Activated CD4-positive, alpha-beta memory T cell treated with anti-CD3 and anti-CD28 coated beads for 36 hours (primary cell): ENCODE measurements around the gene NHLRC2. TPM values are rescaled to one million over a fixed set of nuclear protein-coding genes. Genes with fewer than 3 reads are reported as not detected.

Source experiments
- CTCF ChIA-PET: fragments of 350-600 bp; sonication (Branson Sonifier 250); formaldehyde crosslinking; loops from one replicate; lab custom pipeline; 2021; ENCODE audit warnings: antibody characterized with exemption, inconsistent platforms; lab: Charles Lee
- POLR2A ChIA-PET: fragments of 350-600 bp; sonication (Branson Sonifier 250); formaldehyde crosslinking; loops from one replicate; lab custom pipeline; 2021; ENCODE audit warnings: antibody characterized with exemption; lab: Charles Lee
- DNase-seq: peaks from one replicate; pipeline ENCODE4 v3.0.0-alpha.2; 2020
- H3K27ac Mint-ChIP-seq: one replicate; pipeline ENCODE4 v1.8.0; 2021; ENCODE audit warnings: mixed read lengths
- H3K27me3 Mint-ChIP-seq: one replicate; pipeline ENCODE4 v1.8.0; 2021; ENCODE audit warnings: mixed read lengths
- H3K36me3 Mint-ChIP-seq: one replicate; pipeline ENCODE4 v1.8.0; 2021; ENCODE audit warnings: mixed read lengths
- H3K4me1 Mint-ChIP-seq: one replicate; pipeline ENCODE4 v1.8.0; 2021; ENCODE audit warnings: low read depth, mixed read lengths
- H3K4me3 Mint-ChIP-seq: one replicate; pipeline ENCODE4 v1.8.0; 2021; ENCODE audit warnings: mild to moderate bottlenecking, mixed read lengths
- H3K9me3 Mint-ChIP-seq: one replicate; pipeline ENCODE4 v1.8.0; 2021; ENCODE audit warnings: mixed read lengths
- intact Hi-C: fragments of 100-400 bp; cut with micrococcal nuclease; formaldehyde crosslinking; loops from one replicate; pipeline ENCODE4 v1.15.1; 2023
- total RNA-seq, 2 experiments: library from RNA; stranded (reverse); gene quantifications; one replicate each; pipeline ENCODE4 v1.2.3, GENCODE V29; 2021

Gene NHLRC2
- total RNA-seq, 2 experiments from 2014 or later: 21.8 to 23.7 TPM

DNA sequence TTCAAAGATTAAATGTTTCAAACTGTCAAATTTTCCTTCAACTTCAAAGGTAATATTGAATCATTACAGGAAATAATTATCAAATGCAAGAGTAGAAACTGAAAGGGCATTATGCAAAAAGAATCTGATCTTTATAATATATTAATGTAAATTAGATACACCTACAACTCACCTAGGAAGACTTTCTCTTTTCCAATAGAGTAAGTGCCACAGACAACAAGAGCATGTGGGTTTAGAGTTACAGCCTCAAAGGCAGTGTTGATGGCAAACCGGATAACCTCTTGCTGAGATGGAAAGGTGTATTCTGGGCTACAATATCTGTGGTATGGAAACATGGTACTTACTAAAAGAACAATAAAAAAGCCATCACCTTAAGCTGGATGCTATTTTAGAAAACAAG is 12.3 kb upstream of the NHLRC2 start:
- ChIA-PET CTCF (no interaction called here), POLR2A (no interaction called here)
- DNase-seq: no peak
- no peak overlapping the region for H3K27ac Mint-ChIP-seq
- H3K9me3 Mint-ChIP-seq: no peaks in the 10 kb centered on the region
- no peak overlapping the region for H3K4me3 Mint-ChIP-seq
- intact Hi-C loops: no loop called here
- peaks cover 6% of the 10 kb centered on the region for H3K4me1 Mint-ChIP-seq
- H3K27me3 Mint-ChIP-seq: no peaks in the 10 kb centered on the region
- peaks cover 38% of the 10 kb centered on the region for H3K36me3 Mint-ChIP-seq

DNA sequence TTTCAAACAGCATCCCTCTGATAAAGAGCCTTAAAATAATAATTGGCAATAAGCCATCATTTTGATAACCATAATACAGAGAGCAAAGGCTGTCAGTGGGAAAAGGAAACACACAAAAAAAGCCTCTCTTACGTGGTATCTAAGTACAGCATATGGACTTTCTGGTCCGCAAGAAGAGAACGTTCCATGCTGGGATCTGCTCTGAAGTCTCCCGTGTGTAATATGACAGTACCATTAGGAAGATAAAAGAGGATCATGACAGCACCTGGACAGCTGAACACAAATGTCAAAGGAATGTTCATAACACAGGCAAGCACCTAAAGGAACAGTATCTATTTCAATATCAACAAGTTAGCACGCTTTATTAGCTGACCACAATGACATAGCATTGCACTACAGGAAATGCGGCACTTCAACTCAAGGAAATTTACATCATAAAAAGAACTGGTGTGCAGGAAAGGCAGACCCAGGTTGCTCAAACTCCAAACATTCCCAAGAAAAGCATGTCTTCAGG is 10.4 kb upstream of the NHLRC2 start:
- CTCF ChIA-PET: interaction anchor here (0.6 to 1.2 kb wide), 2 partner anchors 165 to 772 kb away, joined by 3 read pairs; no protein-coding TSS in a partner anchor

DNA sequence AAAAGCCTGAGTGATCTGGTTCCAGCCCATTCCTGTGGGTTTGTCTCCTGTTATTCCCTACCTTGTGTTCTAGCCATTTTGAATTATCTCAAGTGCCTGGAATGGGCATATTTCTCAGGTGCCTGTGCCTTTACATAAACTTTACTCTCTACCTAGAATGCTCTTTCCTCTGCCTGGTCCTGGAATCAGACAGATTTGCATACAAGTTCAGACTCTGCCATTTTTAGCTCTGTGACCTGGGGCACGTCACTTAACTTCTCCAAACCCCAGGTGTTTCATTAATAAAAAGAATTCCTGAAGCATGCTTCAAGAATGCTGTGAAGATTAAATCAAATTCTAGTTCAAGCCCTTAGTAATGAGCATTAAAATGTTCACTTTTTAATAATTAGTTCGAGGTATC is 8.4 kb upstream of the NHLRC2 start:
- Mint-ChIP-seq H3K4me1 (peaks cover 22% of the 10 kb centered on the region), H3K36me3 (peaks cover 32% of the 10 kb centered on the region), H3K4me3 (no peak overlapping the region), H3K27me3 (no peaks in the 10 kb centered on the region), H3K27ac (no peak overlapping the region), H3K9me3 (no peaks in the 10 kb centered on the region)
- ChIA-PET POLR2A (no interaction called here), CTCF (no interaction called here)
- intact Hi-C loops: no loop called here
- DNase-seq: no peak

More for the DNA sequence above, 10.4 kb upstream of the NHLRC2 start:
- no peak overlapping the region for H3K4me3 Mint-ChIP-seq
- H3K27ac Mint-ChIP-seq: no peak overlapping the region
- DNase-seq: no peak
- no peaks in the 10 kb centered on the region for H3K9me3 Mint-ChIP-seq
- no peaks in the 10 kb centered on the region for H3K27me3 Mint-ChIP-seq
- intact Hi-C loops: no loop called here
- POLR2A ChIA-PET: no interaction called here
- H3K36me3 Mint-ChIP-seq: peaks cover 34% of the 10 kb centered on the region
- peaks cover 11% of the 10 kb centered on the region for H3K4me1 Mint-ChIP-seq

DNA sequence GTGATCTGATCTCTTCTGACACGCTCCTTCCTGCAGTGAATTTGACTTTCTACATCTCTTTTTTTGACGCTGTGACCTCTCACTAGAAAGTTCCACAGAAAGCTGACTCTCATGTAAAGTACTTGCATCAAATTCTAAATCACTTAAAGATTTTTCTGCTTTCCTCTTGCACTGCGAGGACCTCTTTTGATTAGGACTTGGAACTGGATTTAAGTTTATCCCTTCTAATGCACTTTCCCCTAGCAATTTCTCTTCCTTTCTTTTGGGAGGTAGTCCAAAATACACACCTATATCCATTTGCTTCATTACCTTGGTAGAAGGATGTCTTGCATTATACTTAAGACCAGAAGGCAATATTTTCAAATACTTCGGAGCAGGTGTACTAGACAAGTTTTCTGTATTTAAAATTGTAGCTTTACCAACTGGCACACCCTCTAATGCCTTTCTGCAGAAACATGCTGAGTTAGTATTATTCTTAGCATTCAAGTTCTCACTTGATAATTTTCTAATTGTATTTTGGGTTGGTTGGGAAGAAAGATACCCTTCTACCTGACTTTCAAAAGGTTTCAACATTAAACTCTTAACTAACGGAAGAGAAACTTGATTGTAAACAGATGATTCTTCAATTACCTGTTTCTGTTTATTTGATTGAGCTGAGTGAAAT is 5.2 kb upstream of the NHLRC2 start:
- ChIA-PET CTCF (interaction anchor here (1.5 kb wide), 1 partner anchor 50 kb away, joined by 3 read pairs; no protein-coding TSS in a partner anchor), POLR2A (no interaction called here)
- H3K27ac Mint-ChIP-seq: no peak overlapping the region
- H3K9me3 Mint-ChIP-seq: no peaks in the 10 kb centered on the region
- no peak for DNase-seq
- H3K4me3 Mint-ChIP-seq: no peak overlapping the region
- H3K4me1 Mint-ChIP-seq: peaks cover 32% of the 10 kb centered on the region
- intact Hi-C loops: no loop called here
- H3K36me3 Mint-ChIP-seq: peaks cover 35% of the 10 kb centered on the region
- no peaks in the 10 kb centered on the region for H3K27me3 Mint-ChIP-seq

DNA sequence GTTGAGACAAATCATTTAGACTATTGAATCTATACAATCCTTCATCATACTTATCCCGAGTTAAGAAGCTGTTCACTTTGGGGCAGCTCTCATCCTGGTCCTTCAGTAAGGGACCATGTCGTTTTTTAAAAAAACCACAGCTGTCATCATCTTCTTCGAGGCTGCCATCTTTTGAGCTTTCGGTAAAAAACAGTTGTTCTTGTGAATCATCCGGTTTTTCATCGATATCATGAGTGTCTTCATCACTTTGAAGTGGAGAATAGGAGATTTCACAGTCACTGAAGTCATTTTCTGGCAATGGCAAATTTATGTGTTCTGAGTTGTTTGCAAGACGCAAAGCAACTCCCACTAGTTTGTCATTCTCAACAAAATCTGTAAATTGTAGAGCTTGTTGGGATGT is 4.5 kb upstream of the NHLRC2 start:
- CTCF ChIA-PET: interaction anchor here (1.5 kb wide), 1 partner anchor 51 kb away, joined by 3 read pairs; no protein-coding TSS in a partner anchor
- Mint-ChIP-seq H3K27ac (peak overlapping the region; percentile 85), H3K4me1 (peaks cover 32% of the 10 kb centered on the region), H3K9me3 (no peaks in the 10 kb centered on the region), H3K4me3 (peak overlapping the region; percentile 43), H3K27me3 (no peaks in the 10 kb centered on the region), H3K36me3 (peaks cover 30% of the 10 kb centered on the region)
- no peak for DNase-seq
- POLR2A ChIA-PET: no interaction called here
- intact Hi-C loops: loop anchor here (5.0 to 10.0 kb wide), 2 partner anchors 252 to 695 kb away; no protein-coding TSS in a partner anchor

DNA sequence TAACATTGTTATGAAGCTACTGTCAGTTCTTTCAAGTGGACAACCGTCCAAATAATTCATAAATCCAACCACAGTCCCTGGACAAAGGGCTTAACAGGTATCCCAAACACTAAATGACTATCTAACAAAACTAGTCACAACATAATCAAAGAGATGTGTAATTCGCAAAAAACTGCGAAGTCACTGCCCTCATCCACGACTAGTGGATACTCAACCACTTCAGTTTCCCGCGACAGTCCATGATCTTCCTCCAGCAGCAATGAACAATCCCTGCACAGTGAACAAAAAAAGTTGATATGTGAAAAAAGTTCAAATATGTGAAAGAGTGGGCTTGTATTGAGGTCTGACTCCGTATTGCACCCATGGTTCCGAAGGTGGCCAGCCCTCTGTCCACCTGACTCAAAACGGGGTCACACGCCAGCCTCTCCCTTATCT is 866 bp upstream of the NHLRC2 start:
- ChIA-PET POLR2A (interaction anchor here (0.6 kb wide), 1 partner anchor 321 kb away, joined by 3 read pairs; no protein-coding TSS in a partner anchor), CTCF (no interaction called here)
- peaks cover 20% of the 10 kb centered on the region for H3K36me3 Mint-ChIP-seq
- H3K9me3 Mint-ChIP-seq: no peaks in the 10 kb centered on the region
- H3K27me3 Mint-ChIP-seq: no peaks in the 10 kb centered on the region
- peaks cover 46% of the 10 kb centered on the region for H3K4me1 Mint-ChIP-seq
- peak overlapping the region; percentile 96 for H3K27ac Mint-ChIP-seq
- peak overlapping the region; percentile 87 for H3K4me3 Mint-ChIP-seq
- intact Hi-C loops: loop anchor here (1.0 to 10.0 kb wide), 6 partner anchors 107 to 691 kb away; no protein-coding TSS in a partner anchor
- no peak for DNase-seq

DNA sequence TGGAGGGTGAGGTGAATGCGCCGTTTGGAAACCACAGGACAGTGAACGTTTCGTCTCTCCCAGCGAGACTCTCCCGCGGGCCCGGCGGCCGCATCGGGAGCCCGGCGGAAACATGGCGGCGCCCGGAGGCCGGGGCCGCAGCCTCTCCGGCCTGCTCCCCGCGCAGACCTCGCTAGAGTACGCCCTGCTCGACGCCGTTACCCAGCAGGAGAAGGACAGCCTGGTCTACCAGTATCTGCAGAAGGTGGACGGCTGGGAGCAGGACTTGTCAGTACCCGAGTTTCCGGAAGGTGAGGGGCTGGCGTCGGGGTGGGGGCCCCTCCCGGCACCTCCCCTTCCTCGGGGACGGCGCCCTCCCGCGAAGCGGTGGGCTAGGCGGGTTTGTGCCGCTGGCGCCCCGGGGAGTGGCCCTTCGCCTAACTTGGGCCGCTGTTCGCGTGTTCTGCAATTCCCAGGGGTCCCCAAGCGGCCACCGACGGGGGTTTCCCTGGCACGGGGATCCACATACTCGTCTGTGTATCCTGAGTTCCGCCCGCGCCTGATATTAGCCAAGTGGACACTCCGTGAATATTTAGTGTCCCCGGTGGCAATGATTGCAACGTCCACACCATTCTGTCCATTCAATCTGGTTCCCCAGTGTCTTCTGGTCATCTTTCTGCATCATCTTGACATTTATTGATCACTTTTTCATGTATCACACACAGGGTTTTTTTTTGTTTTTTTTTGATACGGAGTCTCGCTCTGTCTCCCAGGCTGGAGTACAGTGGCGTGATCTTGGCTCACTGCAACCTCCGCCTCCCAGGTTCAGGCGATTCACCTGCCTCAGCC is 514 bp downstream of the NHLRC2 start:
- POLR2A ChIA-PET: no interaction called here
- Mint-ChIP-seq H3K4me3 (peak overlapping the region; percentile 87), H3K36me3 (peaks cover 23% of the 10 kb centered on the region), H3K27ac (peak overlapping the region; percentile 96), H3K4me1 (peaks cover 37% of the 10 kb centered on the region), H3K27me3 (no peaks in the 10 kb centered on the region), H3K9me3 (no peaks in the 10 kb centered on the region)
- CTCF ChIA-PET: no interaction called here
- peak; percentile 51 for DNase-seq
- intact Hi-C loops: loop anchor here (1.0 to 10.0 kb wide), 5 partner anchors 106 to 690 kb away; no protein-coding TSS in a partner anchor

DNA sequence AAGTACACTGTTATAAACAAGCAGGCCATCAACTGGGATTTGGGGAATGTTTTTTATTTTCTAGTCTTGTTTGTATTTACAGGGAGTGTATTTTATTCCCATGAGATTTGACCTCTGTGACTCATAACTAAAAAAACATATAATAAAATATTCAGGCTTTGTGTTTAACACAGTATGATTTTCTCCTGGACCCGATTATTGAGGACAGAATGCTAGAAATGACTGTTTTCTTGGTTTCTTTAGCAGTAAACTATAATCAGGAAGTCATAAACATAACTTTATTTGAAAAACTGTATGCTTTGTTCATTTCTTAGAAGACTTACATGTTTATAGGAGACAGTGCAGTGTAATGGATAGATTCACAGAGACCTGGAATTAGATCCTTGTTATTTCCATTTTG is 2.1 kb downstream of the NHLRC2 start:
- intact Hi-C loops: loop anchor here (10.0 kb wide), 1 partner anchor 688 kb away; no protein-coding TSS in a partner anchor
- ChIA-PET POLR2A (interaction anchor here (0.6 kb wide), 1 partner anchor 12 kb away, joined by 4 read pairs; no protein-coding TSS in a partner anchor), CTCF (no interaction called here)
- no peak for DNase-seq
- Mint-ChIP-seq H3K4me1 (peaks cover 33% of the 10 kb centered on the region), H3K27ac (no peak overlapping the region), H3K4me3 (no peak overlapping the region), H3K9me3 (peaks cover 4% of the 10 kb centered on the region), H3K36me3 (peaks cover 35% of the 10 kb centered on the region), H3K27me3 (no peaks in the 10 kb centered on the region)

DNA sequence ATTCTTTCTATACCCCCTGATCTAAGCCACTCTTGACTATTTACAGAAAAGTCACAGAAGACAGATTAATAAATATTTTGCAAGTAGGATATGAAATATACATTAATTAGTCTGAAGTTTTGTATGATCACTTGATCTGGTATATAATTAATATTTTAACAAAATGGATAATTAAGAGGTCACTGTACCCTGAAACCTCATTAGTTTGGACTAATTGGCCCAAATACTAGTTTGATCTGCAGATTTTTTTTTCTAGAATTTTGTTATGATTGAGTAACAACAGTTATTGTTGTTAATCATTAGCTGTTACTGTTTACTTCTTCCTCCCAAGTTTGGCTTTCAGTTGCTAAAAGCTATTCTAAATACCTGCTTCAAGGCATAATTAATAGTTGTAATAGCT is 2.7 kb downstream of the NHLRC2 start:
- POLR2A ChIA-PET: interaction anchor here (0.6 kb wide), 1 partner anchor 12 kb away, joined by 4 read pairs; no protein-coding TSS in a partner anchor
- Mint-ChIP-seq H3K9me3 (peaks cover 4% of the 10 kb centered on the region), H3K27me3 (no peaks in the 10 kb centered on the region), H3K27ac (no peak overlapping the region), H3K4me1 (peaks cover 32% of the 10 kb centered on the region), H3K4me3 (no peak overlapping the region), H3K36me3 (peaks cover 37% of the 10 kb centered on the region)
- no peak for DNase-seq
- CTCF ChIA-PET: no interaction called here
- intact Hi-C loops: loop anchor here (10.0 kb wide), 1 partner anchor 688 kb away; no protein-coding TSS in a partner anchor

DNA sequence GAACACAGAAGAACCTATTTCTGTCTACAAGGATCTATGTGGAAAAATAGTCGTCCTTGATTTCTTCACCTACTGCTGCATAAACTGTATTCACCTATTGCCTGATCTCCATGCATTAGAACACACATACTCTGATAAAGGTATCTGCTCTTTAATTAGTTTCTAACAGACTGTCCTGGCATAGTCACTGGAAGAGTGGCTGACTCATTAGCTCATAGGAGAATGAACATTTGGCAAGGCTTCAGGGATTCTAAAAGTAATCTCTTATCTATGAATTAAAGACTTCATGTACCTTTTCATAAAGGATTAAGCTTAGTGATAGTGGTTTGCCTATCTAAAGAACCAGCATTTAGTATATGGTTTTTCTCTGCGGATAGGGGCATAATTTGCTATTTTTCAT is 4.1 kb downstream of the NHLRC2 start:
- H3K4me1 Mint-ChIP-seq: peaks cover 20% of the 10 kb centered on the region
- H3K27me3 Mint-ChIP-seq: no peaks in the 10 kb centered on the region
- peaks cover 33% of the 10 kb centered on the region for H3K36me3 Mint-ChIP-seq
- no peak for DNase-seq
- peaks cover 4% of the 10 kb centered on the region for H3K9me3 Mint-ChIP-seq
- intact Hi-C loops: loop anchor here (10.0 kb wide), 1 partner anchor 686 kb away; no protein-coding TSS in a partner anchor
- no peak overlapping the region for H3K4me3 Mint-ChIP-seq
- ChIA-PET POLR2A (no interaction called here), CTCF (interaction anchor here (0.7 kb wide), 1 partner anchor 176 kb away, joined by 3 read pairs; no protein-coding TSS in a partner anchor)
- no peak overlapping the region for H3K27ac Mint-ChIP-seq

DNA sequence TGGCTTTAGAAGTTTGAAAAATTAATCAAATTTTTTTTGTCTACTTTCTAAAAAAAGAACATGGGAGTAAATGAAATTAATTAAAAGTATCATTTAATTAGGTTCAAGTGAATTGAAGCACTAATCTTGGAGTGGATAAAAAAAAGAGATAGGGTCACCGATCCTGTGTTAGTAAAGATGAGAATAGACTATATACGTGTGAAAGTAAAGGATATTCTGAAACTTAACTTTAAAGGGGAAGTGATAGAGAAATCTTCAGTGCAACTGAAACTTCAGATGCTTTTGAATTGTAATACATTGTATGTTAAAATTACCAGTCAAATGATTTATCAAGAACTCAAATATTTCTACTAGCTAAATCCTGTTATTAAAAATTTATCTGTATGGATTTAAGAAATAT is 4.8 kb downstream of the NHLRC2 start:
- ChIA-PET CTCF (no interaction called here), POLR2A (no interaction called here)
- DNase-seq: no peak
- no peak overlapping the region for H3K4me3 Mint-ChIP-seq
- intact Hi-C loops: loop anchor here (10.0 kb wide), 1 partner anchor 686 kb away; no protein-coding TSS in a partner anchor
- H3K27ac Mint-ChIP-seq: no peak overlapping the region
- H3K36me3 Mint-ChIP-seq: peaks cover 35% of the 10 kb centered on the region
- H3K27me3 Mint-ChIP-seq: no peaks in the 10 kb centered on the region
- H3K4me1 Mint-ChIP-seq: peaks cover 17% of the 10 kb centered on the region
- peaks cover 4% of the 10 kb centered on the region for H3K9me3 Mint-ChIP-seq
